Hematopoietic multipotent progenitor cell treated with erythropoietin and hydrocortisone succinate and interleukin-3 and kit ligand, for 17 days (in vitro differentiated cells): Measurements from ENCODE around the gene FAT1.
"Not testable (repeated sequence)": the region's sequence is repeated elsewhere in the genome, so short reads cannot be mapped to it uniquely, and the experiment has no call there.

Source experiments
- DNase-seq: peaks from one replicate; pipeline ENCODE4 v3.0.0-alpha.2; 2015; ENCODE audit warnings: low spot score

The FAT1 gene, protein sequence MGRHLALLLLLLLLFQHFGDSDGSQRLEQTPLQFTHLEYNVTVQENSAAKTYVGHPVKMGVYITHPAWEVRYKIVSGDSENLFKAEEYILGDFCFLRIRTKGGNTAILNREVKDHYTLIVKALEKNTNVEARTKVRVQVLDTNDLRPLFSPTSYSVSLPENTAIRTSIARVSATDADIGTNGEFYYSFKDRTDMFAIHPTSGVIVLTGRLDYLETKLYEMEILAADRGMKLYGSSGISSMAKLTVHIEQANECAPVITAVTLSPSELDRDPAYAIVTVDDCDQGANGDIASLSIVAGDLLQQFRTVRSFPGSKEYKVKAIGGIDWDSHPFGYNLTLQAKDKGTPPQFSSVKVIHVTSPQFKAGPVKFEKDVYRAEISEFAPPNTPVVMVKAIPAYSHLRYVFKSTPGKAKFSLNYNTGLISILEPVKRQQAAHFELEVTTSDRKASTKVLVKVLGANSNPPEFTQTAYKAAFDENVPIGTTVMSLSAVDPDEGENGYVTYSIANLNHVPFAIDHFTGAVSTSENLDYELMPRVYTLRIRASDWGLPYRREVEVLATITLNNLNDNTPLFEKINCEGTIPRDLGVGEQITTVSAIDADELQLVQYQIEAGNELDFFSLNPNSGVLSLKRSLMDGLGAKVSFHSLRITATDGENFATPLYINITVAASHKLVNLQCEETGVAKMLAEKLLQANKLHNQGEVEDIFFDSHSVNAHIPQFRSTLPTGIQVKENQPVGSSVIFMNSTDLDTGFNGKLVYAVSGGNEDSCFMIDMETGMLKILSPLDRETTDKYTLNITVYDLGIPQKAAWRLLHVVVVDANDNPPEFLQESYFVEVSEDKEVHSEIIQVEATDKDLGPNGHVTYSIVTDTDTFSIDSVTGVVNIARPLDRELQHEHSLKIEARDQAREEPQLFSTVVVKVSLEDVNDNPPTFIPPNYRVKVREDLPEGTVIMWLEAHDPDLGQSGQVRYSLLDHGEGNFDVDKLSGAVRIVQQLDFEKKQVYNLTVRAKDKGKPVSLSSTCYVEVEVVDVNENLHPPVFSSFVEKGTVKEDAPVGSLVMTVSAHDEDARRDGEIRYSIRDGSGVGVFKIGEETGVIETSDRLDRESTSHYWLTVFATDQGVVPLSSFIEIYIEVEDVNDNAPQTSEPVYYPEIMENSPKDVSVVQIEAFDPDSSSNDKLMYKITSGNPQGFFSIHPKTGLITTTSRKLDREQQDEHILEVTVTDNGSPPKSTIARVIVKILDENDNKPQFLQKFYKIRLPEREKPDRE (N-terminal part only)

DNA sequence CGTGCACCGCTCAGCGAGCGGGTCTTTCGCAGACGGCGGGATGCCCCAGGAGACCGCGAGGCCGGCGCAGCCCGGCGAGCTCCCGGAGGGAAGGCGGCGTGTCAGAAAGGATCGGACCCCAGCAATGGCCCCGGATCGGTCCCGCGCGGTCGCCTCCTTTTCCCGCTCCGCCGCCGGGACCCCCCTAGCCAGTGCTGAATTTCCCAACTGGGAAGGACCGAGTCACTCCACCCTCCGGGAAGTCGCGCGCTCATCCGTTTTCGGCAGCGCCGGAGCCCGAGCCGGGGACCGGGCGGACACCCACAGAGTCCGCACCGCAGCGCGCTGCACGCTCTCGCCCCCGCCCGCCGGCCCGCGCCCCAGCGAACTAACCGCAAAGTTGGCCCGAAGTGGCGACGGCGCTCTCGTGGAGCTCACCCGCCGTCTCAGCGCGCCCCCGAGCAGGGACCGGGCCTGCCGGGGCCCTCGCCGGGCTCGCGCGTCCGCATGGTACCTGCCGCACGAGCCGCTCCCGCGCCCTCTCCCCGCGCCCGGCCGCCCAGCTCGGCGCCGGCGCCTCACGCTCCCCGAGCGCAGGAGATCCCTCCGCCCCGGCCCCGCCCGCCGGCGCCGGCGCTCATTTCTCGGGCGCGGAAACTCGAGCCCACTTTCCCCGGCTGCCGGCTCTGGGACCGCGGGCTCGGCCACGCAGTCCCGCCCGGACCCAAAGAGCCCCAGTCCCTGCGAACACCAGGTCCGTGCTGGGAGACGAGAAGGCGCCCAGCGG lies at the start of gene FAT1:
TSS of gene FAT1 (minus strand) at position 565 of the 766 bp plus-strand sequence. CDS start 14,029 bp downstream, outside the sequence.
- DNase-seq, result no peak

DNA sequence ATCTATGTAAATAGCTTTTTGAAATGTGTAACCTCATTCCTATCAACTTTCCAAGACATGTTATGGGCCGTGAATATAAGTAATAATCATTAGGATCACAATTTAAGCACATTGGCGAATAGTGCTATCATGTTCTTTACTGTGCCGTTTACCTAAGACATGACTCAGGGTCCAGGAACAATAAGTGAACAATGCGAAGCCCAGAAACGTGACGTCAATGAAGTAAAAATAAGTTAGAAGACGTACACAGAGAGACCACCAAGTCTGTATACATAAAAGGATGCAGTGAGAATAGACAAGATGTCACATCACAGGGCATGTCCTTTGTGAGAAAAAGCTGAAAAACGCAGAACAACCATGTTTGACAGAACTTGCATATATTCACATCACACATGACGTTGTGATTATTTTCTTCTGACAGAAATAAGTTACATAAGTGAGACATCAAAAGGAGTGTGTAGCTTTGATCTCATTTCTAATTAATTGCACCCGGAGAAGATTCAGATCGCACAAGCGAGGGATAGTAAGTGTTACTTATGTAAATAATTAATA lies 49.4 kb upstream of the FAT1 start:
- no peak for DNase-seq

DNA sequence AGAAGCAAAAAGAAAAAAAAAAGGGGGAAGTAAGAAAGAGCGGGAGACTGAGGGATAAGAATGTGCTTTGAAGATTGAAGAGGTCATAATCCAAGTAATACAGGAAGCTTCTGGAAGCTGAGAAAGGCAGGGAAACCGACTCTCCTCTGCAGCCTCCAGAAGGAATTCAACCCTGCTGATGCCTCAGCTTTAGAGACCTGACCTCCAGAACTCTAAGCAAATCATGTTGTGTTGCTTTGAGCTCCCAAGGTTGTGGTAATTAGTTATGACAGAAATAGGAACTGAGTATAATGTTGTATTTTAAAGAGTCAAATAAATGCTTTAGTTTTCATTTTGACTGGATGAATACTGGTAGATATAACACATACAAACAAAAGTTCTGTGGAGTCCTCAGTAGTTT lies 48.0 kb upstream of the FAT1 start:
- DNase-seq, result no peak

DNA sequence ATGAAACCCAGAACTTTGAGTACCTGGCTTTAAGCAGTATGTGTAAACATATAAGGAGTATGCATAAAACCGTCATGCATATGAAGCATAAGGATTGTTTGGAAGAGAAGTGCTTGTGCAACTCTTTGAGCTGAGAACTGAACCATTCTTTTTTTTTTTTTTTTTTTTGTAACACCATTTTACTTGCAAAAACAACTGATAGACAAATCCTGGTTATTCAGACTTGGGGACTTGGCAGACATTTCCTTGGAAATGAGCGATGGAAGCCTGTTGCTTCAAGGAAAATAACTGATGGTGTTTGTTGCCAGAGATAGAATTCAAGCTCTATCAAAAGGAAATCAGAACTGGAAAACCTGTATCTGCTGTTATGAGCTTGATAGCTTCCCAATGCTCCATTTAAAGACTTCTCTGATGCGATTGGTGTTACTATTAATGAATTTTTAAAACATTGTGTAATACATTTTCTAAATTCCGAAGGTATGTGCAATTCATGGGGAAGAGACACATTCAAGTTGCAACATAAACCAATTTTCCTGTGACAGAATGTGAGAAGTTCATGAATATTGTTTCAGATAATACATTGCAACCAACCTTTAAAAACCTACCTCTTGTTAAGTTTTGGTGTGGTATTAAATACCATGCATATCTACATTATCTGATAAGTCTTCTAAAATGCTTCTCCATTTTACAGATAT lies 47.0 kb upstream of the FAT1 start:
- no peak for DNase-seq

DNA sequence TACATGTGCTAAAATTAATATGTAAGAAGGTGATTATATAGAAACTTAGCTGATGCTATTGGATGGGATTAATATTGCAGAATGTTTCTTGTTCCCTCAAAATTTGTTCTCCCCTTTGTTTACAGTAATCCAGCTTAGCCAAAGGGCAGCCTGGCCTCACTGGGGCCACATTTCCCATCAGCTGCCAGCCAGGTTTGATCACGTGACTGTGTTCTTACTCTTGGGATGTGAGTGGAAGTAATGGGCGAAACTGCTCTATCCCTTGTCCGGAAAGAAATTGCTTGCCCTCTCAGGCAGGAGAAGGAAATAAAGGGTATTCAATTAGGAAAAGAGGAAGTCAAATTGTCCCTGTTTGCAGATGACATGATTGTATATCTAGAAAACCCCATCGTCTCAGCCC lies 44.1 kb upstream of the FAT1 start:
- no peak for DNase-seq

DNA sequence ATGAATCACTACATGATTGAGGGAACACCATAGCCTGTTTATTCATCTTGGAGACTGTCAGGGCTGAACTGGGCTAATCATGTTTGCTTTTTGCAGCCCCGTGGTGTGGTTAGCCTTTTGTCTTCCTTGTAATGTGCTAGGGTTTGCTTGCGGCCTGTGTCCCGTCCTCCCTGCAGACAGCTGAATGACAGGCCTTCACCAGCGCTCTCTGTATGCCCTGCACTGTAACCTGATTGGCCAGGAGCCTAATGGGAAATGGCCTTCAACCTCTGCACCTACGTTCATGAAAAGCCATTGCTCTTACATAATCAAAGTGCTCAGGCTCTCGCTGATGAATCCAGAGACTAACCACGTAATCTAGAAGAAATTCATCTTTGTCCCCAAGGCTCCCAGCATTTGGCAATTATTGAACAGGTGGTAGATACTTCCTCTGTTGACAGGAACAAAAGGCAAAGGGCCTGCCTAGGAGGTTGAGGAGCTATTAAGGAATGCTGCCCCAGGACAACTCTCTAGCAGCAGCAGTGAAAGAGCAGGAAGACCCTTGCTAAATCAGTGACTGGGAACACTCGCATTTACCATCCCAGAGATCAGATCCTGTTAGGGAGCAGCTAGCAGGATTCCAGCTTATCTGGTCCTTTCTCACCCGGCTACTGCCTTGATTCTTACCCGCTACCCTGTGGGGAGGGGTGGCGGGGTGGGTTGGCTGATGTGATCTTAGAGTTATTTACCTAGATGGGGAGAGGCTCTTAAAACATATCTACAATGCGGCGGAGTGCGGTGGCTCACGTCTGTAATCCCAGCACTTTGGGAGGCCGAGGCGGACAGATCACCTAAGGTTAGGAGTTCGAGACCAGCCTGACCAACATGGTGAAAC lies 42.3 kb upstream of the FAT1 start:
- DNase-seq, result no peak

DNA sequence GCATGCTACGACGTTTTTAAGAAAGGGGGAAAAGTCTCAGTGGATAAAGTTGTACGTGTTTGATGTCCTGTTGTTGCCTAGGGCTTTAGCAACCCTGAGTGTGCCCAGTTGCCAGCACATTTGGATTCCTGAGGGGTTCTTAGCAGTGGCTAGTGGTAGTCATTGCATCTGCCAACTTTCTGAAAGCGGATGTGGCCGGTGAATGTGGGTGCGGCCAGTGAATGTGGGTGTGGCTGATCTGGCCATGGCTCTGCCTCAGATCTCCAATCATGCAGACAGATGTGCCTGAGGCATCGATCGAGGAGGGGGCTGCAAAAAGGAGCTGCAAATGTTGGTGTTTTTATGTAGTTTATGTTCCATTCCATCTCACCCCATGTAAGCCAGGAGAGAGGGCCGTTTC lies 41.5 kb upstream of the FAT1 start:
- no peak for DNase-seq

DNA sequence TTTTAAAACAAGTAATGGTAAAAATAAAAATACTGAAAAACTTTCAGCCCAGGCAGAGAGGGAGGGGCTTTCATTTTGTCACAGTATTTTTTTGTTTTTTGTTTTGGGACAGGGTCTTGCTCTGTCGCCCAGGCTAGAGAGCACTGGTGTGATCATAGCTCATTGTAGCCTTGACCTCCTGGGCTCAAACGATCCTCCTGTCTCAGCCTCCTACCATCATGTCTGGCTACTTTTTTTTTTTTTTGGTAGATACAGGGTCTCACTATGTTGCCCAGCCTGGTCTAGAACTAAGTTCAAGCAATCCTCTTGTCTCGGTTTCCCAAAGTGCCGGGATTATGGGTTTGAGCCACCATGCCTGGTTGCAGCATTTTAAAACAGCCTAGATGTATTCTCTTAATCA lies 40.8 kb upstream of the FAT1 start:
- DNase-seq, result no peak

DNA sequence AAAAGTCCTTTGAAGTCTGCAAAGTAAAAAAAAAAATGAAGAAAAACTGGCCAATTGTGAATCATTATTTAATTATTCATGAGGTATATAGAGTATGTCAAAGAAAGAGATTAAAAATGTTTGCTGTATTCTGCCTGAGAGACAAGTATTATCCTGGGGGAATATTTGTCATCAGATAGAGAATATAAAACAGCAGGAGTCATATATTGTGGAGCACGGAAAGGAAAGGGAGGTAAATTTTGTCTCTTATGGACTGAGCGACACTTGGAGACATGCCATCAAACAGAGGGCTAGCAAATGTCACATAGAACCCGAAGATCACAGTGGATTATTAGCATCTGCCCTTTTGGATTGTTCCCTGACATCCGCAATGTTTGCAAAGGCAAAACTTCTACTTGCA lies 39.2 kb upstream of the FAT1 start:
- DNase-seq, result no peak

DNA sequence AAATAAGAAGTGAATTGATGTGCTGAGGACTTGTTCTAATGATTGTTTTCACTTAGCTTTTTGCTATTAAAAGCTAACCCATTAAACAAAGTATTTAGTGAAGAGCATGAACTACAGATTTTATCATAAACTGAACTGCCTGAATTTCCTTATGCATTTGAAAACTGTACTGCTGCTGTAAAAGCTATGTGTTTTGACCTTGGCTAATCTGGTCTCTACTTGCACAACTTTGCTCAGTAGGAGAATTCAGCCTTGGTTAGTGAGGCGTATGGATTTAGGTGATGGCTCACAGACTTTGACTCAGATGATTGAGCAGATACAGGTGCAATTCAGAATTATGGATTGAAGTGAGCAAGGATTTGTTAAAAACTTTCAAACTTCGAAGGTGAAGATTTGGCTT lies 38.7 kb upstream of the FAT1 start:
- DNase-seq, result no peak

DNA sequence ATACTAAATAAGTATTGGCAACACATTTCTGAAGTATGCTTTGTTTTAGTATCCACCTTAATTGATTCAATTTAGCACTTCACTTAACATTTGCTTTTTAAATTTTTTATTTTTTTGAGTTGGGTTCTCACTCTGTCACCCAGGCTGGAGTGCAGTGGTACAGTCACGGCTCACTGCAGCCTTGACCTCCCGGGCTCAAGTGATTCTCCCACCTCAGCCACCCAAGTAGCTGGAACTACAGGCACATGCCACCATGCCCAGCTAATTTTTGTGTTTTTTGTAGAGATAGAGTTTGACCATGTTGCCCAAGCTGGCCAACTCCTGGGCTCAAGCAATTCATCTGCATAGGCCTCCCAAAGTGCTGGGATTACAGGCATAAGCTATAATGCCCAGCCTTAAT lies 38.3 kb upstream of the FAT1 start:
- DNase-seq, result not testable (repeated sequence)

DNA sequence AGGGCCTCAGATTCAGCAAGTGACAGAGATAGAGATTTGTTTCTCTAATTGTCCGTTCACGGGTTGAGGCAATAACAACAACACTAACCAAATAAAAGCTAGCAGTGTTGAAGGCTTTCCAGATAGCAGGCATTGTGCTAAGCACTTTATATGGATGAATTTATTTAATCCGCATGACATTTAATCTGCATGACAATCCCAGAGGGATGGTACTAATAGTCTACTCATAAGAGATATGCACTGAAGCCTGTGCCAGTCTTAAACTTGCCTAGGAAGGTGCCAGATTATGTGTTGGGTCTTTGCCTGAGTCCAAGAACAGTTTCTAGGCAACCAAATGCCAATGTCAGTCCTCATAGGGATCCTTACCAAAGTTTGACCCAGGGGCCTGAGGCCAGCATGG lies 37.7 kb upstream of the FAT1 start:
- DNase-seq, result no peak

DNA sequence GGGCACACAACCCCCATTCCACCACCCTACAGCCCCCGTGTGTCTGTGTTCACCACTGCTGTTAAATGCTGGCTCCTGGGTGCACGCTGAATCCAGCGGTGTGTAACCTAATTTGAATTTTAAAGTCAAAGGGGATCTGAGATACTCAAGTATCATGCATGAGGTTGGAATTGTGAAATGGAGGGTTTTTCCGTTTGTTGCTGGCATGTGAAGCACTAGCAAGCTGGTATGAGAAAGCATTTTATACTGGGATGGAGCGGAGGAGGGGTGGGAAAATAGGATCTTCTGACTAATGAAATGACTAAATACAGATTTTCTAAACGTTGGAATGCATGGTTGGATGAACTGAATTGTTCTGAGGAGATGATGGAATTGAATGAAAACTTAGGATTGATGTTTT lies 36.9 kb upstream of the FAT1 start:
- no peak for DNase-seq

DNA sequence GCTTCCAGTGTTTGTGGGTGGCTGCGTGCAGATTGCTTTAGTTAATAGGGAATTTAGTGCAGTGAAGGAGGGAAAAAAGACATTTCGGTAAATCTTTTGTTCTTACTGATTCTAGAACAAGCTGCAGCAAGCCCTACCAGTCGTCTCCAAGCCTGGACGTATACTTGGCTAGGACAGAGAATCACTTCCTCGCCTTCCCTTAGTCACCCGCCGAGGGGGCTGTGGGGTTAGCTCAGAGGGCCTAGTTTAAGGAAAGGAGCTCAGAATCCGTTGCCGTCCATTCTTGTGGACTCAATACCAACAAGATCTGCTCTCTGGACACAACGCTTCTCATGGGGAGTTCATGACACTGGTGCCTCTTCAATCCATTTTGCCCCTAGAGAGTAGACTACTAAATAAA lies 36.3 kb upstream of the FAT1 start:
- DNase-seq, result no peak

DNA sequence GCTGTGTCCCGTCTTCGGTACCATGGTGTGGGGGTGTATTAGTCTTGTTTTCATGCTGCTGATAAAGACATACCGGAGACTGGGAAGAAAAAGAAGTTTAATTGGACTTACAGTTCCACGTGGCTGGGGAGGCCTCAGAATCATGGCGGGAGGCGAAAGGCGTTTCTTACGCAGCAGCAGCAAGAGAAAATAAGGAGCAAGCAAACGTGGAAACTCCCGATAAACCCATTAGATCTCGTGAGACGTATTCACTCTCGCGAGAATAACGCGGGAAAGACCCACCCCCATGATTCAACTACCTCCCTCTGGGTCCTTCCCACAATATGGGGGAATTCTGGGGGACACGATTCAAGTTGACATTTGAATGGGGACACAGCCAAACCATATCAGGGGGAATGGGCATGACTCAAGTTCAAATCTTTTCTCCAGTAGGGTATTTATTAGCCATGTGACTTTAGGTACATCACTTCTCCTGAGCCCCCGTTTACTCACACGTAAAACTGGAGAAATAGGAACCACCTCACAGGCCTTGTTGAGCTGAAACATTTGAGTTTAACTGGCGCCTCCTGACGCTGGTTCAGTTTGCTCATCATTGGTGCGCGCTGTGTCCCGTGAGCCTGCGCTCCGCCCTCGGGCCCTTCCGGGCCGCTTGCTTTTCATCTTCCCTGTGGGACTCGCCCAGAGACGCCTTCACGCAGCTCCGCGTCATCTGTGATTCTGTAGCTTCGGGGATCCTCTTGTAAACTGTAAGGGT lies 35.5 kb upstream of the FAT1 start:
- no peak for DNase-seq

DNA sequence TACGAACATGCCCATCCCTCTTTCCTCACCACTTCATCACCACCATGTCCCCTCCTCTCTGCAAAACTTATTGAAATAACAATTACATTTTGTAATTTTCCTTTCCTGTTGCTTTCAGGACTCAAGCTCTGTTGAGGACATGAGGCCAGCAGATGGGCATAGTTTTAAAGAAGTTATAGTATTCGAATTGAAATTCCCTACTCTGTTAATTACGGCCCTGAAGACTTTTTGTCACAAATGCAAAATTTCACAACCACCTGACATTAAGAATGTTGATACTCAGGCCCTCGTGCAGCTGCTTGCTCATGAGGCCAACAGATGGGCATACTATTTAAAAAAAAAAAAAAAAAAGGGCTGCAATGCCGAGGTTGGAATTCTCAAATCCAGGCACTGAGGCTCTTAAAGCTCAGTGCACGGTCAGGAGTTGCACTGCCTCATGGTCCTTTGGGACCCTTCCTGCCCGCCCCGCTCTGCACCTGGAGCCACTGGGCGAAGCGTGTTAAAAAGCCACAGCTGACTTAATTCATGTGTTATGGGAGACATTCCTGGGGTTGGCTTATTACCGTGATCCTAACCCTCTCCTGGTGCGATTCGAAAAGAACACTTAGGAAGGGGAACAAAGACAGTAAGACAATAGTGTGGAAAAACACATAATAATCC lies 34.2 kb upstream of the FAT1 start:
- DNase-seq, result no peak

DNA sequence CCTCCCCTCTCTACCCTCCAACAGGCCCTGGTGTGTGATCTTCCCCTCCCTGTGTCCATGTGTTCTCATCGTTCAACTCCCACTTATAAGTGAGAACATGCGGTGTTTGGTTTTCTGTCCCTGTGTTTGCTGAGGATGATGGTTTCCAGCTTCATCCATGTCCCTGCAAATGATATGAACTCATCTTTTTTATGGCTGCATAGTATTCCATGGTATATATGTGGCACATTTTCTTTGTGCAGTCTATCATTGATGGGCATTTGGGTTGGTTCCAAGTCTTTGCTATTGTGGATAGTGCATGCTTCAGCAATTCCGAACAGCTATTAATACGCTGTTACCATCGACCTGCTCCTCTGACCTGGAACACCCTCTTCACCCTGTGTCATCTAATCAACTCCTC lies 32.9 kb upstream of the FAT1 start:
- not testable (repeated sequence) for DNase-seq
